HepG2 (cell line): ENCODE measurements around the gene ELMOD3. TPM values are rescaled to one million over a fixed set of nuclear protein-coding genes. Genes with fewer than 3 reads are reported as not detected.
A peak's percentile ranks its signal among the peaks of the same experiment; 100 is the strongest.

Source experiments
- ATM ChIP-seq: fragments of 450-650 bp; IDR thresholded peaks from 2 replicates; pipeline ENCODE4 v1.7.1; 2017; ENCODE audit warnings: mild to moderate bottlenecking, borderline replicate concordance
- CENPX ChIP-seq: sonication (generic); formaldehyde crosslinking; IDR thresholded peaks from 2 replicates; pipeline ENCODE4 v1.9.0; 2021; ENCODE audit warnings: mild to moderate bottlenecking, missing genetic modification reagents, moderate library complexity
- FOXK2 ChIP-seq: fragments of 450-650 bp; IDR thresholded peaks from 2 replicates; pipeline ENCODE4 v1.6.1; 2016
- IRF9 ChIP-seq: sonication (generic); formaldehyde crosslinking; IDR thresholded peaks from 2 replicates; pipeline ENCODE4 v1.8.0; 2022; ENCODE audit warnings: missing genetic modification reagents, mild to moderate bottlenecking, borderline replicate concordance
- PHF21A ChIP-seq: sonication (generic); formaldehyde crosslinking; IDR thresholded peaks from 2 replicates; pipeline ENCODE4 v1.5.0; 2020; ENCODE audit warnings: mild to moderate bottlenecking, missing genetic modification reagents
- SNAPC2 ChIP-seq: sonication (generic); formaldehyde crosslinking; IDR thresholded peaks from 2 replicates; pipeline ENCODE4 v1.8.1; 2022; ENCODE audit warnings: mild to moderate bottlenecking, missing genetic modification reagents
- ZBTB26 ChIP-seq: IDR thresholded peaks from 2 replicates; pipeline ENCODE4 v1.6.1; 2016; ENCODE audit warnings: missing compliant biosample characterization, missing genetic modification reagents, borderline replicate concordance
- ZBTB3 ChIP-seq: sonication (generic); formaldehyde crosslinking; IDR thresholded peaks from 2 replicates; pipeline ENCODE4 v1.4.0; 2020; ENCODE audit warnings: low read depth, mild to moderate bottlenecking, moderate library complexity, missing genetic modification reagents, borderline replicate concordance
- ZBTB34 ChIP-seq: sonication (generic); formaldehyde crosslinking; IDR thresholded peaks from 2 replicates; pipeline ENCODE4 v1.8.0; 2022; ENCODE audit warnings: mild to moderate bottlenecking, missing genetic modification reagents
- ZHX2 ChIP-seq, 2 experiments: sonication (generic) in 1 of 2; formaldehyde crosslinking in 1 of 2; IDR thresholded peaks; 2 replicates each; pipeline versions ENCODE4 v1.6.1 to v1.9.0; 2014 to 2022; ENCODE audit warnings: antibody characterized with exemption in 1 of 2, borderline replicate concordance in 1 of 2, inconsistent platforms in 1 of 2, low read depth in 1 of 2, missing genetic modification reagents in 1 of 2
- ZNF276 ChIP-seq: sonication (generic); formaldehyde crosslinking; IDR thresholded peaks from 2 replicates; pipeline ENCODE4 v1.4.0; 2020; ENCODE audit warnings: mild to moderate bottlenecking, low read depth, missing genetic modification reagents
- ZNF414 ChIP-seq: sonication (generic); formaldehyde crosslinking; IDR thresholded peaks from 2 replicates; pipeline ENCODE4 v1.5.0; 2020; ENCODE audit warnings: missing genetic modification reagents
- ZNF547 ChIP-seq: sonication (generic); formaldehyde crosslinking; IDR thresholded peaks from 2 replicates; pipeline ENCODE4 v1.5.1; 2020; ENCODE audit warnings: mild to moderate bottlenecking, missing genetic modification reagents
- ZNF564 ChIP-seq: sonication (generic); formaldehyde crosslinking; IDR thresholded peaks from 2 replicates; pipeline ENCODE4 v1.8.1; 2023; ENCODE audit warnings: mild to moderate bottlenecking, missing genetic modification reagents
- ZNF878 ChIP-seq: sonication (generic); formaldehyde crosslinking; IDR thresholded peaks from 2 replicates; pipeline ENCODE4 v1.8.1; 2023; ENCODE audit warnings: mild to moderate bottlenecking, missing genetic modification reagents, moderate library complexity
- ZZZ3 ChIP-seq: sonication (generic); formaldehyde crosslinking; IDR thresholded peaks from 2 replicates; pipeline ENCODE4 v1.4.0; 2020; ENCODE audit warnings: missing genetic modification reagents, mild to moderate bottlenecking, borderline replicate concordance
- polyA plus RNA-seq, 8 experiments: library from polyadenylated mRNA; depleted of rRNA in 3 of 8; stranded (reverse) in 7 of 8; unstranded in 1 of 8; fragments of >200 nt; fragmentation: Illumina TruSeq in 4 of 8; extraction: Trizol in 4 of 8; gene quantifications; 2 replicates each; pipeline versions ENCODE4 v1.2.1 to v1.2.3, GENCODE V29; 2011 to 2016; ENCODE audit warnings: low read depth in 4 of 8, missing spikeins in 1 of 8, mixed read lengths in 1 of 8; ENCODE audit not compliant: insufficient read depth in 1 of 8
- total RNA-seq, 5 experiments: library from RNA; depleted of rRNA; stranded (reverse); fragments of >200 nt; fragmentation: Illumina TruSeq; extraction: Trizol; gene quantifications; 2 replicates each; pipeline ENCODE4 v1.2.3, GENCODE V29; 2016; ENCODE audit warnings: low read depth in 1 of 5

The ELMOD3 gene
- total and polyA plus RNA-seq, 2 of the 13 experiments (the other 11 are each of a cell fraction or from before 2014, with no cell fraction given), result 13.3 to 19.5 TPM

GRCh38 chr2:85390941-85391669, 36.5 kb downstream of the ELMOD3 start (continued):
- TF ChIP-seq ZHX2 (IDR thresholded peaks at IDR 0.05; ENCODE audit: low read depth) (no peak), ZHX2 (CRISPR knock-in tag; IDR thresholded peaks at IDR 0.05; ENCODE audit: borderline replicate concordance) (no peak), ZBTB26 (CRISPR knock-in tag) (no peak), ZZZ3 (CRISPR knock-in tag) (no peak), FOXK2 (no peak), ZBTB34 (CRISPR knock-in tag) (no peak), PHF21A (no peak), SNAPC2 (no peak), ZNF276 (CRISPR knock-in tag) (no peak), ZBTB3 (no peak), ZNF414 (peak; percentile 44; the same call in 1 of the 2 replicates), IRF9 (CRISPR knock-in tag) (no peak), ZNF547 (CRISPR knock-in tag) (no peak; the same call in 1 of the 2 replicates), ZNF564 (no peak), ATM (no peak), ZNF878 (CRISPR knock-in tag) (no peak), CENPX (CRISPR knock-in tag) (no peak)
